Activated CD4-positive, alpha-beta T cell treated with anti-CD3 and anti-CD28 coated beads, Interleukin-2, amount 50 U/mL, for 4 hours (primary cell): ENCODE data around the gene PIP5K1C.
"Not testable (repeated sequence)": the region's sequence is repeated elsewhere in the genome, so short reads cannot be mapped to it uniquely, and the experiment has no call there.

ENCODE experiments used
- DNase-seq, 2 experiments: peaks; one replicate each; pipeline ENCODE4 v3.0.0-alpha.2; 2020

The PIP5K1C gene

DNA sequence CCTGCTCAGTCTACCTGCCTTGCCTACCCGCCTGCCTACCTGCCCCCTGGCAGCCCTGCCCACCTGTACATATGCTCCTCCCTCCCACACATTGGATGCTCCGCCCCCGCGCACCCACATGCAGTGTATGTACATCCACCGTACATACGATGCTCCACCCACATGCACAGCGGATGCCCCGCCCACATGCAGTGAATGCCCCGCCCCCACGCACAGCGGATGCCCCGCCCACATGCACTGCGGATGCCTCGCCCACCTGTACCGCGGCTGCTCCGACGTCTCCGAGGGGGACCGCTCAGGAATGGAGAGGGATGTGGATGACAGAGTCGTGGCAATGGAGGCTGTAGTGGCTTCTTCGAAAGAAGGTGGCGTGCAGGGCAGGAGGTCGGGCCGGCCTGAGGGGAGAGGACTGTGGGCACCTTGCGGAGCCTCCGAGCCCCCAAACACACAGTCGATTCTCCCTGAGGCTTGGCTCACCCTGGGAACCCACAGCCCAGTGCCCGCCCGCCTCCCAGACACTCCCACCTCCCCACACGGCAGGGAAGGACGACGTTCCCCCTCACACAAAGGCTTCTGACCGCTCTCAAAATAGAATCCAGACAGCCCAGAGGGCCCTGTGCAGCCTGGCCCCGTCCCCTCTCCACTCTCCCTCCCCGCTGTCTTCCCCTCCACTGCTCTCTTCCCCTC lies 57.1 kb downstream of the PIP5K1C start:
- no peak for DNase-seq

DNA sequence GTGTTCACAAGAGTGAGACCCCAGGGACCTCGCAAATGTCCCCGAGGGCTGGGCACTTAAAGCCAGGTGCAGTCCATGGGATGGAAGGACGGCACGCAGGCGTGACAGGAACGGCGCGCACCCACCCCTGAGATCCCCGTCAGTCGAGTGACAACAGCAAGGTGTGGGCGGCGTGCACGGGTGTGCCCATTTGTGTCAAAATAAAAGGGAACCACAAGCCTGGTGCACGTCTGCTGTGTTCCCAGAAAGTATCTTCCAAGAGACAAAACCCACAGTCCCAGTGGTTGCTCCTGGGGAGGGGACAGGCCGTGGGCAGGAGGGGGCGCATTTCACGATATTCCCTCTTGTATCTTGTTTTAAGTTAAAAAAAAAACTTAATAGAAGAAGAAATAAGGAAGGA lies 58.0 kb downstream of the PIP5K1C start:
- DNase-seq, result no peak

DNA sequence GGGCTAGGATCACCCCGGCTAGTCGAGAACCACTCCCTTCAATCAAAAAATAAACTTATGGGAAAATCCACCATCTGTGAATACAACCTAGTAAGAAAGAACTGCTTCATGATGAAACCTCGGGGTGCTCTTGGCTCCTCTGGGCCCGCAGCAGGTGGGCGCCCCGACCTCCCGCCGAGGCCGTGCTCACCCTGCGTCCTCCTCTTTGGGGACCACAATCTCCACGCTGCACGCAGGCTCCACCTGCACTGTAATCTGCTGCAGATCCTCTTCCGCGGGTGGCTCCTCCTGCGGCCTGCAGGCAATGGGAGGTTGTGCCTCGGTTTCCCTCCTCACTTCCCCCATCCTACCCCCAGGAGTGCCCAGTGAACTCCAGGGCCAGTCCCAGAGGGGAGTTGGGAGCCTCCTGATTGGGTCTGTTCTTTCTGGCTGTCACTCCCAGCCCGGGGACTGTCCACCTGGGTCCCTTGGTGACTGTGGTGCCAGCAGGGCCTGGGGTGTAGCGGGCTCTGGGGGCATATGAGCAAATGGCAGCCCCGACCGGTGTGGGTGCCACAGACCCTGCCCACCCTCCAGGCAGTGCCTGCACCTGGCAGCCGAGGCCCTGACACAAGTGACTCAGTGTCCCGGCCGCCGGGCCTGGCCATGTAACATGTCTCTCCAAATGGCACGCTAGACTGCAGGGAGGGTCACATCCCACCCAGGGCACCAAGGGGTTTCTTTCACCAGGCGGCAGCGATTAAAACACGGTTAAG lies 58.6 kb downstream of the PIP5K1C start:
- DNase-seq, result no peak

DNA sequence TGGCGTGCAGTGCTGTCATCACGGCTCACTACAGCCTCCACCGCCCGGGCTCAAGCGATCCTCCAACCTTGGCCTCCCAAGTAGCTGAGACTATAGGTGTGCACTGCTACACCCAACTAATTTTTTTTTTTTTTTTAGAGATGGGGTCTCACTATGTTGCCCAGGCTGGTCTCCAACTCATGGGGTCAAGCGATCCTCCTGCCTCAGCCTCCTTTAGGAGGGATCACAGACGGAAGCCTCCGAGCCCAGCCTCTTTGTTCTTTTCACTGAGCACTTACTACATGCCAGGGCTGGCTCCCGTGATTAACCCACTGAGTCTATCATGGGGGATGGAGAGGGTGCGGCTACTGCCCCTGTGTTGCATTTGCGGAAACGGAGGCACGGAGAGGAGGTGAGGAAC lies 60.8 kb downstream of the PIP5K1C start:
- DNase-seq, result no peak

DNA sequence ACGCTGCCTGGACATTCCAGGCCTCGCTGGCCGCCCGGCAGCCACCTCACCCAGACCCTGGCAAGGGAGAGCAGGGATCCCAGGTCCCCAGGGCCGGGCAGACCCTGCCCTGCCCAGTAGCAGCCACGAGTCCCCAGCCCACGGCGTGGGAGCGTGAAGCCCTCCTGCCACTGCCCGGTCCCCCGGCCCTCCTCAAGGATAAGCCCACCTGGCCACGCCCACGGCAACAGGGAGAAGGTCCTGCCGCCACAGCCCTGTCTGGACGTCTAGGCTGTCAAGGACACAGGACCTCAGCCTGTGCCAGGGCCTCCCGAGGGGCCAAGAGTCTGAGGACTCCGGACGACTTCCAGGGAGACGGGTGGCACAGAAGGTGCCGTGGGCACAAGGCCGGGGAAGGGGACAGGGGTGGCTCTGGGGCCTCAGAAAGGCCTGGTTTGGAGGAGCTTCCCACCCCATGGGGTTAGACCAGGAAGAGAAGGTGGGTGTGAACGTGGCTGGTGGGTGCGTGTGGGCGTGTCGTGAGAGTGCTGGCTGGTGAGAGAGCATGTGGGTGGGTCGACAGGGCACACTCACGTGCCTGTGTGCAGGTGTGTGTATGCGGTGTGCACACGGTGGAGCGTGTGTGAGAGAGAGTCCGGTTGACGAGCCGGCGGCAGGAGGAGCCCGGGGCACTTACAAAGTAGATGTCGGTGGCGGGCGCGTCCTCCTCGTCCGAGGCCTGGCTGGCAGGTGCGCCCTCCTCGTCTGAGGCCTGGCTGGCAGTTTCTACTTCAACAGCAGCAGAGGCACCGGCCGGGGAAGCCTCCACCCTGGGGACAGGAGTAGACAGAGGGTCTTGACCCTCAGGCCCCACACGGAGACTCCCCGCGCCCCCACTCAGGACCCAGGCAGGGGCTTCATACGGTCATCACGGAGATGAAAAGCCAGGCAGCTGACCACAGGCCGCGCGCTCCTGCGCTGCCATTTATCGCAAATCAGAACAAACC lies 61.8 kb downstream of the PIP5K1C start:
- no peak for DNase-seq

DNA sequence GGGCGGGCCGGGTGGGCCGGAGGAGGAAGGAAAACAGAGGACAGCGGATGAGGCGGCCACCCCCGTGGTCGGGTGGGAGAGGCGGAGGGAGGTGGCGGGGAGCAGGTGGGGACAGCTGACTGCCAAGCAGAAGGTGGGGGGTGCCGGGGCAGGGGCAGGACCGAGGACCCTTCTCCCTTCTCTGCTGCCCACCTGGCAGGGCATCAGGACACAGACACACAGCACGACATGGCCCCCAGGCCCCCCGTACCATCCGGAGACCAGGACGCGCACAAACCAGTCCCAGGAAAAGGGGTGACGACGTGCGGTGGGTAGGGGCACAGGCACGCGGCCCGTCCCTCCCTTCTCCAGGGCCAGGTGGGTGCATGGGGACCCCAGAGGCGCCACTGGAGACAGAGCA lies 62.6 kb downstream of the PIP5K1C start:
- DNase-seq, result no peak

DNA sequence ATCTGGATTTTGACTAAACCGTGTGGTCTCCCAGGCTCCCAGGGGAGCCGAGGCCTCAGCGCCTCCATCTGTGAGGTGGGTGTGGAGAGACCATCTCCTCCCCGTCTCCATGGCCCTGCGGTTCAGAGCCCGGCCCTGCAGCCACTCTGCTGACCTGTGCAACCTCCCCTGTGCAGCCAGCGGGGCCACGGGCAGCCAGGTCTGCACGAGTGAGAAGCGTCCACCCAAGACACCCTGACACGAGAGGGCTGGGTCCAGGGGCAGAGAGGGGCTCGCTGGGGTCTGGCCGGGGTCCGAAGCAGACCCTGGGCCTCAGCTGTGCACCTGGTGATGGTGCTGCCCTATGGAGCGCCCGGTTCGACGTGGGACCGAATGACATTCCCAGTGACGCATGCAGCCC lies 63.3 kb downstream of the PIP5K1C start:
- no peak for DNase-seq

DNA sequence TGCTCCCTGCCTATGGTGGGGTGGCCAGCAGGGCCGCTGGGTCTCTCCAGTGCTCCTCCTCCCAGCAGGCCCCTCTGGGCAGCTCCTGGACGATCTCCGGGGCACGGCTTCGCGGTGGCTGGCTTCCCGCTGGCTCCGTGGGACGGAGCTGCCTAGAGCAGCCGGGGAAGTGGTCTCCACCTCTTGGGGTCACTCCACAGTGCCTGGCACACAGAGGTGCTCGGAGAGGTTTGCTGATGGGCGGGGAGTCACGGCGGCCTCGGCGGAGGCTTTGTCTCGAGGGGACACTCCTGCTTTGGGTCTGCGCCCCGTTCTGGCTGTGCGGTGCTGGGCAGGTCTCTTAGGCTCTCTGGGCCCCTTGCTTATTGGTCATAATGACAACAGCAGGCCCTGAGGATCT lies 63.8 kb downstream of the PIP5K1C start:
- DNase-seq, result no peak

DNA sequence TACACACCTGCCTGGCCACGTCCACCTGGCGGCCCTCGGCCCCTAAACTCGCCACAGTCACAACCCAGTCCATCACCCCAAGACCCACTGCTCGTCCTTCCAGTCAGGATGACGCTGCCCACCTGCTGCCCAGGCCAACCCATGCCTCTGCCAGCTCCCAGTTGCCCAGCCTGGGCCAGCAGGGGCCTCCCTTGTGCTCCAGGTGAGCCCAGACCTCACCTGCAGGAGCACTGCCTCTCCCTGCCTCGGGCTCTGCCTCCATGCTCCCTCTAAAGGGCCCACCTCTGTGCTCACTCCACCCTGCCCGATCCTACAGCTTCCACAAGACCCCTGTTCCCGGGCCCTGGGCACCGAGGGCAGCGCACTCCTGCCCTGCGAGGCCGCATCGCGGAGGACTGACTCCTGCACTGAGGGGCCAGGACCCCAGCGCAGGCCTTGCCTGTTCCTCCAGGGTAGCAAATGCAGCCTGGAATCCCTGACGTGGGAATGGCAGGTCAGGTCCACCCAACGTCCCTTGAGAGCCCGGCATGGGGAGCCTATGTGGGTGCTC lies 65.7 kb downstream of the PIP5K1C start:
- DNase-seq, result no peak

DNA sequence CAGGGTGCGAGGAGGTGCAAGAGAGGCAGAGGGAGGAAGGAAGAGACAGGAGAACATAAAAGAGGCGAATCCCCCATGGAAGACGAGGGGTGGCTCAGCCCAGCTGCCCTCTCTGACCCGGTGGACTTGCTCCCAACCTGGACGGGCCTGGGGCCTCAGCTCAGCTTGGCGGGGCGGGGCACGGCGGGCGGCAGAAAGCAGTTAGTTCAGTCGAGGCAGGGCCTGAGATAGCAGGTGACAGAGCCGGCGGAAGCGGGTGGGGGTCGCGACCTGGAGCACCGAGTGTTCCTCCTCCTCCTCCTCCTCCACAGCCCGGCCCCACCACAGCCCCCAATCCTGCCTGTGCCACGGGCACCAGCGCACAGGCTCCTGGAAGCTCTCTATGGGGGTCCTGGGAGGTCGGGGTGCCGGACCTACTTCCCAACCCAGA lies 66.7 kb downstream of the PIP5K1C start:
- DNase-seq, result no peak

DNA sequence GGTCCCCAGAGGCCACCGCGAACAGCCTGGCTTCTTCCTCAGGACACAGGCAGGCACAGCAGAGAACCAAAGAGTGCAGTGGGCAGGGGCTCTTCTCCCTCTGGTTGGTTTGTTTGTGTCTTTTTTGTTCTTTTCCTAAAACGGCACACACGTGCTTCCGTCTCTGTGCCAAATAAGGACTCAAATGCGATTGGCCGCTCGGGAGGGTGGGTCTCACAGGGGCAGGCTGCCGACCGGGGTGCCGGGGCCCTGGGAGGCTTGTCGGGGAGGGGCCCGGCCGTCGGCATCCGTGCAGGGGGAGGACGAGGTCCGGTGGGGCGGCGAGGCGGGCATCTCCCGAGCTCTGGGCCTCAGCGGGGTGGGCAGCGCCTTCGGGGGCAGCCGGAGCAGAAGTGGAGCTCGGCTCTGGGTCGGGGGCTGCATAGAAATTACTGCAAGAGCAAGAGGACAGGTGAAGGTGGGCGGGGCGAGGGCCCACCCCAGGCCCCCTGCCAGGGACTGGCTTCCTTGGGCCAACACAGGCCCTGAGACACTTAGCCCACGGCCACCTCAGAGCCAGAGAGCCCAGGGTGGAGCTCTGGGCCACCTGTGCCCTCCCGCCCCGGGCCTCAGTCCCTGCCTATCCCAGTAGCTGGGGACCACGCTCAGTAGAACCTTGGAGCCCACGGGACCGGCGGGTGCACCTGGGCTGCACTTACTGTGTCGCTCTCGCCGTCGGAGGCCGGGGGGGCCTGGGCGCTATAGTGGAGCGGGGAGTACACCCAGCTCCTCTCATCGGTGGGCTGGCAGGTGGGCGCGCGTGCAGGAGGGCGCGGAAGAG lies 67.3 kb downstream of the PIP5K1C start:
- DNase-seq, result no peak

DNA sequence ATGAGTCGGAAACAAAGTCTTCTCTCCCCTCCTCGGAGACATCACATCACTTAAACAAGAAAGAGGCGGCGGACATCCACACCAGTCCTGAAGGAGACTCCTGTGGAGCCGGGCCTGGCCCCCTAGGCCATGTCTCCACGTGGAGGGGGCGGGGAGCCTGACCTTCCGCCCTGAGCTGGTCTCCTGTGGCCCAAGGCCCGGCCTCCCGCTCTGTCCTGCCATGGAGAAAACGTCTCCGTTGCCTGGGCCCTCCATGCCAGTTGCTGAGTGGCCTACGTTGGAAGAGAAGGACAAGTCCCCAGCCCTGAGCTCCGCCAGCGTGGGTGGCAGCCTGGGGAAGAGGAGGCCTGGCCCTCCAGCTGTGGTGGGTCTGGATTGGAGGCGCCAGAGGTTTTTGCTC lies 68.2 kb downstream of the PIP5K1C start:
- no peak for DNase-seq

DNA sequence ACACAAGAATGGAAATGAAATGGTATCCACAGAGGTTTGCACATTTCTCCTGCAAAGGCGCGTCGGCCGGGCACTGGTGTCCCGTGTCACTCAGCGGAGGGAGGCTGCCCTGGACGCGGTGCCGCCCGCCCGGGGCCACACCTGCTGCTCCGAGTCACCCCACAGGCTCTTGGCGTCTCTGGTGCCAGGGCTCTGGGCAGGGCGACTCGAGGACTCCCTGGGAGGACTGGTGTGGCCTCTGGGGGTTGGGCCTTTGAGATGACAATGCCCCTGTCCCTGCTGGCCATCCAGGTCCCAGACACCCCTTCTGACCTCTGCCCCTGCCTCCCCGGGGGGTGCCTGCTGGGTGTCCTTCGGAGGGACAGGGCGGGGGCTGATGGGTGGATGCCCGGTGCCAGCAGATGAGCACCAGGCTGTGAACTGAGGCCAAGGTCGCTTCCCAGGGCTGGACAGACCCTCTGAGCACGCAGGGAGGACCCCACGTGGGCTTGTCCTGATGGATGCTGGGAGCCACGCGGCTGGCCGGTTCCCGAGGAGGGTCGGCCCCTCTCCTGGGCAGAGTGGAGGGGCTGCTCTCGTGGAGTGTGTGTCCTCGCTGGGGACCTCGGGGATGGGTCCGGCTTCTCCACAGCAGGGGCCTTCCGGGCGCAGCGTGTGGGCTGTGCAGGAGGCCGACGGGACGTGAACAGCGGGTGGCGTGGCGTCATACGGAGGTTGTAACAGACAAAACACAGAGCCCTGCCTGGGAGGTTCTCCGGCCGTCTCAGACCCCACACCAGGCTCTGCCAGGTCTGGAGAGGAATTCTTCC lies 69.0 kb downstream of the PIP5K1C start:
- DNase-seq, result no peak

DNA sequence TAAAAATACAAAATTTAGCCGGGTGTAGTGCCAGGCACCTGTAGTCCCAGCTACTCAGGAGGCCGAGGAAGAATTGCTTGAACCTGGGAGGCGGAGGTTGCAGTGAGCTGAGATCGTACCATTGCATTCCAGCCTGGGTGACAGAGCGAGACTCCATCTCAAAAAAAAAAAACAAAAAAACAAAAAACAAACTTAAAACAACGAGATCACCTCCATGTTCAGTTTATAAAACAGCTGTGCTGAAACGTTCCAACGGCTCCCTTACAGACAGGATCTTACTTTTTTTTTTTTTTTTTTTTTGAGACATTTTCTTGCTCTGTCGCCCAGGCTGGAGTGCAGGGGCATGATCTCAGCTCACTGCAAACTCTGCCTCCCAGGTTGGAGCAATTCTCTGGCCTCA lies 71.5 kb downstream of the PIP5K1C start:
- DNase-seq, result not testable (repeated sequence)

DNA sequence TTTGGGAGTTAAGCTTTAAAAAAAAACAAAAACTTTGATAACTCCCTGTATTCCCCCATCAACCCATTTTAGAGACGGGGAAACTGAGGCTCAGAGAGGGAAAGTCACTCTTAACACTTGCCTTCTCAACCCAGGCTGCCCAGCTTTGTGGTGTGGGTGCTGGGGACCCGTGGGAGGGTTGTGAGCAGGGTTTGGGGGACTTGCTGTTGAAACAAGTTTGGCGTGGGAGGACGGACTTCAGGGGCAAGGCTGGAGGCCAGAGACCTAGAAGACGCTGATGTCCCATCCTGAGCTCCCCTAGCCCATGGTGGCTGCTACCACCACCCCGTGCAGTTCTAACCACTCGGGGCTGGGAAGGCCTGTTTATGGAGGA lies 72.9 kb downstream of the PIP5K1C start:
- no peak for DNase-seq

DNA sequence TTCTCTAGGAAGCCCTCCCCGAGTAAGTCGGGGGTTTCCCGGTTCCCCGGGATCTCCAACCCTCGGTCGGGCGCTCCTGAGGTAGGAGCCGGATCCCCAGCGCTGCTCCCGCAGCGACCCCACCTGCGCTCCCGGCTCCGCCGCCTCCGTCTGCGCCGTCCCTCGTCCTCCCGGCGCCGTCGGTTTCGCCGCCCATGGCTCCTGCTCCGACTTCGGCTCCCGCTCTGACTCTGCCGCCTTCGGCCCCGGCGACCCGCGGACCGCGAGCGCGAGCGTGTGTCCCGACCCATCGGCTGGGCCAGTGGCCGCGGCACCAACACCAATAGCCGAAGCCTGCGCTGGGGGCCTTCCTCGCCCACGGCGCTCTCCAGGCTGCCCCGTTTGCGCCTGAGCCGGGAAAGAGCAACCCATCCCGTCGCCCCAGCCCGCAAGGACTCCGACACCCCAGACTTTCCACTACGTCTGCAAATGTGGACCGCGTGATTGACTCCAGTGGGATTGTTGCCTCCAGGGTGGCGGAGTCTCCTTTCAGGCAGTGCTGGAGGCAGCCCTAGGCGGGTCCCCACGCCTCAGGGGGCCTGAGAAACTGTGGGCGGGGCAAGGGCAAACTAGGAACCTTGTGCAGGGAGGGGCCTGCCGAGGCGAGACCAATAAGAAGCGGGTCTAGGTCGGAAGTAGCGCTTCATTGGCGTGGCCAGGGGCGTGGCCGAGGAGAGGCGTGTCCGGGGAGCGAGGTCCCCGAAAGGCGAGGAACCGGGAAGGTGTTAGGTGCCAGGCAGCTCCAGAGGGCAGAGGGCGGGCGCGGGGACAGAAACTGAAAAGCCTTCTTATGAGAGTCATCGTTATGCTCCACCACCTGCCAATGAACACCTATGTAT lies 73.6 kb downstream of the PIP5K1C start, which contains the start of gene CACTIN:
TSS of gene CACTIN (minus strand) at position 318 of the 878 bp plus-strand sequence. CDS start at position 290, 28 bp downstream.
- peak; percentile 98 to 99 for DNase-seq

DNA sequence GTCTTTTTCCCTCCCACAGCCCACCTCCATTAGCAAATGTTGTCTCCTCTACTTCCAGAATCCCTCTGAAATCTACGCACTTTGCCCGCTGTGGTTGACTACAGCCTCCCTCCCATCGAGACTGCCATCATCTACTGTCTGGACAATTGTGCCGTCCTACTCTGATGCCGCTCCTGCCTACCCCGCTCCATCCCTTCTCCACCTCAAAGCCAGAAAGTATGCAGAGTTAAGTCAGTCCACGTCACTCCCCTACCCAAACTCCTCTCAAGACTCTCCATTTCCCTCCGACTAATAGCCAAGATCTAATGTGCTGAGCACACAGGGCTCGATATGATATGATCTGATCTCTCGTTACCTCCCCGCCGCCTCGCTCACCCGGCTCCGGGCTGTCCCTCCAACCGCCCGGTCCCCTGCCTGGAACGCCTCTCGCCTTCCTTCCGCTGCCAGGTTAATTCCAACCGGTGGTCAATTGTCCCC lies 74.2 kb downstream of the PIP5K1C start:
- no peak for DNase-seq

DNA sequence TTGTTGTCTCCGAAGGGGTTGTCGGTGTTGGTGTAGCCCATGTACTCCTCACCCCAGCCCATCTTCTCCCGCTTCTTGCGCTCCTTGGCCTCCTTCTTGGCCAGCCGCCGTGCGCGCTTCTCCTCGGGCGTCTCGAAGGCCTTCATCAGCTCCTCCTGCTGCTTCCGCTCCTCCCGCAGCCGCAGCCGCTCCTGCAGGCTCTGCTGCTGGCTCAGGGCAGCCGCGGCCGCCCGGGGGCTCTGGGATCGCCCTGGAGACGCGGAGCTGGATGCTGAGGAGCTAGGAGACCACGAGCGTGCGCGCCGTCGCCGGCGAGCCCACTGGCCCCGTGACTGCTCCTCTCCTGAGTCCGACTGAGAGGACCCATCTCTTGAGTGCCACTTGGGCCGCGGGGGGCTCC lies 76.6 kb downstream of the PIP5K1C start:
- DNase-seq, result no peak

DNA sequence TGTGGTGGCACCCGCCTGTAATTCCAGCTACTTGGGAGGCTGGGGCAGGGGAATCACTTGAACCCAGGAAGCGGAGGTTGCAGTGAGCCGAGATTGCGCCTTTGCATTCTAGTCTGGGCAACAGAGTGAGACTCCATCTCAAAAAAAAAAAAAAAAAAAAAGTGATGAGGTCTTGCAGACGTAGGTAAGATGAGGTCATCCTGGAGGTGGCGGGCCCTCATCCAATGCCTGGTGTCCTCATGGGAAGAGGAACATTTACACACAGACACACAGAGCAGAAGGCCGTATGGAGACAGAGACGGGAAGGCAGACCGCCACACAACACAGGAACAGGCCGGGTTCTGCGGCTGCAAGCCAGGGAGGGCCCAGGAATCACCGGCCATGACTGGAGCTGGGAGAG lies 78.0 kb downstream of the PIP5K1C start:
- no peak for DNase-seq

DNA sequence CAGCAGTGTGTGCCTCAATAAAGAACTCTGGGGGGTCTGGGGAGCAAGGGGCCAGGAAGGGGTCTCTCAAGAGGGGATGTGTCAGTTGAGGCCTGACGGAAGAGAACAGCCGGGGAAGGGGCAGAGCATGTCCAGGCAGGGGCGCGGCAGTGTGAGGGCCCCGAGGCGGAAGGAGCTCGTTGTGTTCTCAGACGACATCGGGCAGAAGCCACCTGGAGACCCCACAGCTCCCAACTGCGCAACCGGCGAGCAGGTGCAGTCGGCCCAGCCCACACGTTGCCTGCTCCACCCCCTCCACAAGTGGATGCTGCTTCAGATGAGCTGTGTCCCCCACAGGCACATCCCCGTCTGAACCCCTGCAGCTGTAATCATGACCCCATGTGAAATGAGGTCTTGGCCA lies 78.6 kb downstream of the PIP5K1C start:
- no peak for DNase-seq
